Psoas muscle (tissue), 8 donors: ENCODE results near the gene ABCF2. TPM values are rescaled to one million over a fixed set of nuclear protein-coding genes. Genes with fewer than 3 reads are reported as not detected.

ENCODE experiments used
- ATAC-seq, 4 donors: fragments of 200-7000 bp; cut with Tn5 transposase; one replicate each; pipeline ENCODE4 v1.9.1; 2020; ENCODE audit warnings: moderate library complexity in 3 of 4, mild to moderate bottlenecking in 2 of 4
- DNase-seq, 2 donors: peaks; one replicate each; pipeline ENCODE4 v3.0.0-alpha.2; 2020
- H3K27ac ChIP-seq: fragments of 200-600 bp; one replicate; pipeline ENCODE4 v1.8.0; 2022
- H3K27me3 ChIP-seq, 3 donors: fragments of 200-600 bp in 1 of 3; one replicate each; pipeline versions ENCODE4 v1.6.1 to v1.8.0; 2013 to 2022; ENCODE audit warnings: low read length in 2 of 3, mild to moderate bottlenecking in 2 of 3, moderate library complexity in 1 of 3; ENCODE audit not compliant: insufficient read depth in 3 of 3
- H3K36me3 ChIP-seq, 2 donors: fragments of 200-600 bp in 1 of 2; one replicate each; pipeline versions ENCODE4 v1.6.1 to v1.8.0; 2013 to 2022; ENCODE audit warnings: low read depth in 1 of 2, mild to moderate bottlenecking in 1 of 2, moderate library complexity in 1 of 2; ENCODE audit not compliant: insufficient read depth in 1 of 2
- H3K4me1 ChIP-seq: fragments of 200-600 bp; one replicate; pipeline ENCODE4 v1.8.0; 2022
- H3K4me3 ChIP-seq: fragments of 200-600 bp; one replicate; pipeline ENCODE4 v1.8.0; 2022; ENCODE audit warnings: mild to moderate bottlenecking
- H3K9me3 ChIP-seq: fragments of 200-600 bp; one replicate; pipeline ENCODE4 v1.8.0; 2022
- WGBS, 3 donors: extraction: QIAGEN DNeasy Blood & Tissue Kit; methylation state at CpG; one replicate each; pipeline versions ENCODE4 v1.1.6 to v1.1.7; 2013; 5-methylcytosine and 5-hydroxymethylcytosine counted together
- intact Hi-C, 2 donors: fragments of 100-400 bp; cut with DNase I; formaldehyde crosslinking; loops; one replicate each; pipeline versions ENCODE4 v1.11.0 to v1.14.2; 2022
- polyA plus RNA-seq, 3 donors: library from polyadenylated mRNA; stranded (reverse); fragments of 200-250 nt; gene quantifications; one replicate each; pipeline ENCODE4 v1.2.3, GENCODE V29; 2013
- total RNA-seq, 4 donors: library from RNA; stranded (reverse); fragmentation: NEBNext Ultra II Directional in 2 of 4; extraction: Animal tissue kit (Norgen Biotek cat#: 25700) in 2 of 4; gene quantifications; one replicate each; pipeline versions ENCODE4 v1.2.1 to v1.2.4, GENCODE V29; 2021 to 2023
- TF ChIP-seq, protein P1 (sequence below): fragments of 200-600 bp; IDR thresholded peaks from one replicate; pipeline ENCODE4 v1.8.0; 2022; ENCODE audit warnings: antibody characterized with exemption
- donor health status: healthy with polysubstance abuse.
- donor health status: DM: no; HTN: no; CAD: no; lungs with moderate emphysema.
- donor health status: Bipolar disorder and iron deficiency.
- donor health status: healthy.
- donor health status: DM: yes; HTN: yes; CAD: no.
- donor health status: DM: no; HTN: no; CAD: no.
- donor health status: DM: no; HTN: no; CAD: no.
- donor health status: DM: yes; HTN: yes; CAD: no.

Gene ABCF2
- total and polyA plus RNA-seq, 7 donors, result 35.7 to 94.0 (median 66.0) TPM

DNA sequence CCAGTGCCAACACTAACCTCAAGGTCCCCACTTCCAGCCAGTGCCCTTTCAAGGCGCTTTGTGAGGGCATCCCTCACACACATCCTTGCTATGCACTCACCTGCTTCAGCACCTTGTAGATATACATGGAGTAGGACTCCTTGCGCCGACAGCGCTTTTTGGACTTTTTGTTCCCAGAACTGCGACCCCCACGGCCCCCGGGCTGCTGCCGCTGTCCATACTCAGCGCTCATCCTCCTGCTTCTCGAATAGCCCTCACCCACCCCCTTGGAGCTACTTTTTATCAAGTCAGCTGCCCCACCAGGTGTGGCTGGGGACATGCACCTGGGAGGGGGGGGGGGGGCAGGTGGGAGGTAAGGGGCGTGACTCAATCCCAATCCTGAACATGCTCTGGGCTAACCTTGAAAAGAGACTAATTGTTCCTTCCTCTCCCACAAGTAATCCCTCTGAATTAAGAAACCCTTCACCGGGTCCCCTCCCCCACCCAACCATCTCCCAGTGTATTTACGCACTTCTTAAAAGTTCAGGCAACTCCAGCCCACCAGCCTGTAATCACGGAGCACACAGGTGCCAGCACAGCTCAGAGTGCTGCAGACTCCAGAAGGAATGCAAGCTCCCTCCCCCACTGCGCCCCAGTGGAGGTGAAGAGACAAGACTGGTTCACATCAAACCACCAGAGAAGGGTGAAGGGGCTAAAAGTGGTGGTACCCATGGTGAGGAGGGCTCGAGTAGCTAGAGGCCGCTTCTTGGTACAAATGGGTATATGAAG, 16.7 kb downstream of the ABCF2 start, which contains the start of gene H2BK1:
Gene H2BK1 (minus strand): TSS at position 402 of the 768 bp plus-strand sequence. CDS start 170 bp downstream, at position 232.
- H3K9me3 ChIP-seq, result no peaks in the 10 kb centered on the region
- no peaks in the 10 kb centered on the region for H3K4me1 ChIP-seq
- no peak for ATAC-seq
- peaks cover 5 to 42% of the 10 kb centered on the region in 2 donors for H3K36me3 ChIP-seq
- H3K27me3 ChIP-seq, result peaks cover 0 to 3% (median 2%) of the 10 kb centered on the region in 3 donors
- no peak within 1 kb of the TSS for H3K4me3 ChIP-seq
- TF ChIP-seq, protein P1, sequence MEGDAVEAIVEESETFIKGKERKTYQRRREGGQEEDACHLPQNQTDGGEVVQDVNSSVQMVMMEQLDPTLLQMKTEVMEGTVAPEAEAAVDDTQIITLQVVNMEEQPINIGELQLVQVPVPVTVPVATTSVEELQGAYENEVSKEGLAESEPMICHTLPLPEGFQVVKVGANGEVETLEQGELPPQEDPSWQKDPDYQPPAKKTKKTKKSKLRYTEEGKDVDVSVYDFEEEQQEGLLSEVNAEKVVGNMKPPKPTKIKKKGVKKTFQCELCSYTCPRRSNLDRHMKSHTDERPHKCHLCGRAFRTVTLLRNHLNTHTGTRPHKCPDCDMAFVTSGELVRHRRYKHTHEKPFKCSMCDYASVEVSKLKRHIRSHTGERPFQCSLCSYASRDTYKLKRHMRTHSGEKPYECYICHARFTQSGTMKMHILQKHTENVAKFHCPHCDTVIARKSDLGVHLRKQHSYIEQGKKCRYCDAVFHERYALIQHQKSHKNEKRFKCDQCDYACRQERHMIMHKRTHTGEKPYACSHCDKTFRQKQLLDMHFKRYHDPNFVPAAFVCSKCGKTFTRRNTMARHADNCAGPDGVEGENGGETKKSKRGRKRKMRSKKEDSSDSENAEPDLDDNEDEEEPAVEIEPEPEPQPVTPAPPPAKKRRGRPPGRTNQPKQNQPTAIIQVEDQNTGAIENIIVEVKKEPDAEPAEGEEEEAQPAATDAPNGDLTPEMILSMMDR, result no peak
- no peak within 1 kb of the TSS for H3K27ac ChIP-seq
- DNase-seq, result no peak
- intact Hi-C loops, result no loop called here
- 81 to 87% (median 86%) methylated on average over 17 of the region's 17 CpGs for WGBS, 3 donors

DNA sequence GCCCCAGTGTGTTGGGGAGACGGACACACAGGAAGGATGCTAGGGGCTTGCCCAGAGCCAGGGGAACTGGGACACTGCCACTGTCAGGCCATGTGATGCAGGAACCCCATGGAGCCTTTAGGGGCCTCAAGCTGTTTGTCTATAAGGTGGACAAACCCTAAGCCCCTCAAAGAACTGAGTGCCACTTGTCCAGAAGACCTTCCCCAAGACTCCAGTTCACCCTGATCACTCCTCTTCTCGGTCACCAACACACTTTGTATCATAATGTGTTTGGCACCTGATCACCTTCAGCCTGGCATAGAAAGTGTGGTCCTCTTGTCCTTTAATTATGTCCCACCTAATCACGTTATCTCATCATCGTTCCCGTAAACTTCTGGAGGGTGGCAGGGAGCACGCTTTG, 17.4 kb downstream of the ABCF2 start:
- no peak for ATAC-seq

DNA sequence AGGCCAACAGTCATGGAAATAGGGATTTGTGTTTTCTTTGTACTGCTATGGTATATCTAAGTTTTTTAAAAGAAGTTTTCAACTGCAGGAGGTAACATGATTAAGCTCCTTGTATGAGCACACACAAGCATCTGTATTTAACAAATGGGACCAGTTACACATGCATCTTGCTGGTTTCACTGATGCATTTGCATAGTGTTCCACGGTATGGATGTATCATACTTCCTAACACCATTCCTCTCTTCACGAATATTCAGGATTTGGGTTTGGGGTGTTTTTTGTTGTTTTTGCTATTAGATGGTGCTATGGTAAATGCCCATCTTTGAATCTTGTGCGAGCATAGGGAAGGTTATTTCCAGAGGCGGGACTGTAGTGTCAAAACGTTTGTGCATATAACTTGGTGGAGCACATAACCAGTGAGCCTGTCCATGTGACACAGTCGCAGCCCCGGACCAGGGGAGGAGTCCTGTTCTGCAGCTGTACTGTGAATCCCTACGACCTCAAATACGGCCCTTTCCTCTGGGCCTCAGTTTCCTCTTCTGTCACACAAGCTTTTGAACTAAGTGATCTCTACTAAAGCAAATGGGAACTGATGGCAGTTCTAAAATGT, 18.6 kb downstream of the ABCF2 start:
- no peak overlapping the region for H3K4me3 ChIP-seq
- no peaks in the 10 kb centered on the region for H3K9me3 ChIP-seq
- ATAC-seq (no peak), DNase-seq (no peak)
- intact Hi-C loops, result no loop called here
- 57 to 68% (median 61%) methylated on average over 9 of the region's 9 CpGs for WGBS, 3 donors
- TF ChIP-seq, protein P1, result no peak
- peaks cover 0 to 16% (median 14%) of the 10 kb centered on the region in 3 donors for H3K27me3 ChIP-seq
- H3K4me1 ChIP-seq, result no peaks in the 10 kb centered on the region
- peaks cover 5 to 23% of the 10 kb centered on the region in 2 donors for H3K36me3 ChIP-seq
- no peak overlapping the region for H3K27ac ChIP-seq

More for the DNA sequence above, 17.4 kb downstream of the ABCF2 start:
- no peaks in the 10 kb centered on the region for H3K4me1 ChIP-seq
- peaks cover 5 to 36% of the 10 kb centered on the region in 2 donors for H3K36me3 ChIP-seq
- H3K27ac ChIP-seq, result no peak overlapping the region
- TF ChIP-seq, protein P1, result no peak
- DNase-seq, result no peak
- no peak overlapping the region for H3K4me3 ChIP-seq
- no peaks in the 10 kb centered on the region for H3K9me3 ChIP-seq
- peaks cover 0 to 9% (median 9%) of the 10 kb centered on the region in 3 donors for H3K27me3 ChIP-seq
- intact Hi-C loops, result no loop called here
- 81 to 86% (median 85%) methylated on average over 6 of the region's 6 CpGs for WGBS, 3 donors

DNA sequence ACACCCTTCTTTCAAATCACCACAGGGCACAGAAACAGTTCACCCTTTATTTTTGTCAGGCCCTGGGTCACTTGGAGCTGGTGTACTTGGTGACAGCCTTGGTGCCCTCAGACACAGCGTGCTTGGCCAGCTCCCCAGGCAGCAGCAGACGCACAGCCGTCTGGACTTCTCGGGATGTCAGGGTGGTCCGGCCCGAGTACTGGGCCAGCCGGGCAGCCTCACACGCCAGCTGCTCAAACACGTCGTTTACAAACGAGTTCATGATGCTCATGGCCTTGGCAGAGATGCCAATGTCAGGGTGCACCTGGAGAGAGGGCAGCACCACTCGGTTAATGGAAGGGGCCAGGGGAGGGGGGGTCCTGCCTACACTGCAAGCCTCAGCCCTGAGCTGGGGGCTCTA, 19.2 kb downstream of the ABCF2 start:
- peak in 2 of 4 donors; percentile 15 to 18 for ATAC-seq
- DNase-seq, result no peak
- H3K4me1 ChIP-seq, result no peaks in the 10 kb centered on the region
- no peak overlapping the region for H3K4me3 ChIP-seq
- TF ChIP-seq, protein P1, result no peak
- intact Hi-C loops, result no loop called here
- WGBS, 3 donors, result 19 to 36% (median 24%) methylated on average over 12 of the region's 12 CpGs
- peaks cover 4 to 18% of the 10 kb centered on the region in 2 donors for H3K36me3 ChIP-seq
- no peaks in the 10 kb centered on the region for H3K9me3 ChIP-seq
- no peak overlapping the region for H3K27ac ChIP-seq
- H3K27me3 ChIP-seq, result peaks cover 0 to 16% (median 14%) of the 10 kb centered on the region in 3 donors
